H1 (cell line): ENCODE data around the gene RFPL1. TPM values are rescaled to one million over a fixed set of nuclear protein-coding genes. Genes with fewer than 3 reads are reported as not detected.

Experiments used
- CTCF ChIA-PET: fragments of 300-600 bp; sonication (Branson Sonifier 250); formaldehyde crosslinking; loops from one replicate; lab custom pipeline; 2021; ENCODE audit not compliant: partially characterized antibody; lab: Charles Lee
- POLR2A ChIA-PET: fragments of 300-600 bp; sonication (Branson Sonifier 250); formaldehyde crosslinking; loops from one replicate; lab custom pipeline; 2021; ENCODE audit warnings: inconsistent platforms; ENCODE audit not compliant: partially characterized antibody; lab: Charles Lee
- DNase-seq, 2 experiments: peaks; one replicate each; pipeline versions ENCODE4 v3.0.0 to v3.0.0-alpha.2; 2010 to 2022; ENCODE audit warnings: low spot score in 2 of 2, low read depth in 1 of 2, mixed read lengths in 1 of 2
- FAIRE-seq: peaks from 2 replicates; lab custom pipeline; 2011; peaks lifted over from hg19 to GRCh38; lab: Jason Lieb, UNC
- H2AFZ ChIP-seq: 2 replicates; pipeline ENCODE4 v1.8.1; 2012; ENCODE audit warnings: low read length, inconsistent platforms
- H2AK5ac ChIP-seq: 2 replicates; pipeline ENCODE4 v1.6.1; 2013; ENCODE audit warnings: low read depth, low read length
- H2BK120ac ChIP-seq: replicated peaks from 2 replicates; pipeline ENCODE3; 2013; ENCODE audit warnings: low read depth, low read length, inconsistent platforms
- H2BK12ac ChIP-seq: 2 replicates; pipeline ENCODE4 v1.6.1; 2013; ENCODE audit warnings: low read depth, low read length
- H2BK15ac ChIP-seq: 2 replicates; pipeline ENCODE4 v1.6.1; 2013; ENCODE audit warnings: low read length
- H2BK20ac ChIP-seq: 2 replicates; pipeline ENCODE4 v1.6.1; 2013; ENCODE audit warnings: low read length
- H2BK5ac ChIP-seq: 2 replicates; pipeline ENCODE4 v1.6.1; 2013; ENCODE audit warnings: low read depth, low read length
- H3K14ac ChIP-seq: 2 replicates; pipeline ENCODE4 v1.6.1; 2013; ENCODE audit warnings: inconsistent platforms; ENCODE audit not compliant: insufficient read length
- H3K18ac ChIP-seq: 2 replicates; pipeline ENCODE4 v1.6.1; 2013; ENCODE audit warnings: low read length; ENCODE audit errors: extremely low read depth
- H3K23ac ChIP-seq: 2 replicates; pipeline ENCODE4 v1.6.1; 2013; ENCODE audit warnings: inconsistent platforms; ENCODE audit not compliant: insufficient read length
- H3K23me2 ChIP-seq: 2 replicates; pipeline ENCODE4 v1.6.1; 2013; ENCODE audit warnings: low read depth, low read length
- H3K27ac ChIP-seq: 2 replicates; pipeline ENCODE4 v1.6.1; 2011; ENCODE audit warnings: low read depth, low read length, inconsistent platforms
- H3K27me3 ChIP-seq, 4 experiments: replicated peaks in 1 of 4; 1 replicate in 1 of 4; 2 replicates in 3 of 4; pipeline versions ENCODE4 v1.6.1 to v1.8.1; 2011 to 2013; ENCODE audit warnings: low read length in 3 of 4, mild to moderate bottlenecking in 3 of 4, inconsistent platforms in 2 of 4, mixed read lengths in 2 of 4, moderate library complexity in 1 of 4; ENCODE audit not compliant: control insufficient read depth in 3 of 4, insufficient read depth in 3 of 4; ENCODE audit errors: extremely low read depth in 1 of 4
- H3K36me3 ChIP-seq, 4 experiments: 2 replicates each; pipeline versions ENCODE4 v1.6.1 to v1.8.1; 2011 to 2013; ENCODE audit warnings: mild to moderate bottlenecking in 4 of 4, low read length in 3 of 4, moderate library complexity in 2 of 4, control low read depth in 1 of 4, inconsistent platforms in 1 of 4; ENCODE audit not compliant: insufficient read depth in 4 of 4, control insufficient read depth in 2 of 4
- H3K4ac ChIP-seq: replicated peaks from 2 replicates; pipeline ENCODE3; 2013; ENCODE audit warnings: low read length, low read depth, mixed read lengths, inconsistent platforms; ENCODE audit not compliant: insufficient read length
- H3K4me1 ChIP-seq, 4 experiments: replicated peaks in 1 of 4; 1 replicate in 1 of 4; 2 replicates in 3 of 4; pipeline versions ENCODE4 v1.6.1 to v1.8.1; 2011 to 2013; ENCODE audit warnings: low read length in 3 of 4, inconsistent platforms in 2 of 4, mixed read lengths in 1 of 4; ENCODE audit not compliant: insufficient read depth in 4 of 4, control insufficient read depth in 3 of 4
- H3K4me2 ChIP-seq, 2 experiments: 2 replicates each; pipeline versions ENCODE4 v1.6.1 to v1.8.1; 2011 to 2013; ENCODE audit warnings: low read depth in 2 of 2, low read length in 2 of 2, control low read depth in 1 of 2, inconsistent platforms in 1 of 2, mild to moderate bottlenecking in 1 of 2; ENCODE audit not compliant: insufficient read depth in 1 of 2
- H3K4me3 ChIP-seq, 4 experiments: fragments of 200-600, 300-600 bp in 1 of 4; sonication (generic), shearing (Covaris generic), sonication (Bioruptor Twin) in 1 of 4; 2 replicates each; pipeline versions ENCODE4 v1.5.1 to v1.8.1; 2011 to 2016; ENCODE audit warnings: low read length in 4 of 4, low read depth in 3 of 4, control low read depth in 2 of 4, inconsistent platforms in 2 of 4, mild to moderate bottlenecking in 2 of 4, mixed read lengths in 1 of 4, moderate library complexity in 1 of 4; ENCODE audit not compliant: insufficient read depth in 2 of 4; ENCODE audit errors: extremely low read depth in 1 of 4
- H3K56ac ChIP-seq: replicated peaks from 2 replicates; pipeline ENCODE3; 2013; ENCODE audit warnings: low read depth, mild to moderate bottlenecking, mixed read lengths, low read length, inconsistent platforms; ENCODE audit not compliant: insufficient read length
- H3K79me1 ChIP-seq: 2 replicates; pipeline ENCODE4 v1.6.1; 2013; ENCODE audit warnings: low read depth, low read length, control low read depth
- H3K79me2 ChIP-seq, 2 experiments: 2 replicates each; pipeline versions ENCODE4 v1.6.1 to v1.8.1; 2012 to 2013; ENCODE audit warnings: low read length in 2 of 2, mild to moderate bottlenecking in 2 of 2, inconsistent platforms in 1 of 2; ENCODE audit not compliant: insufficient read depth in 2 of 2, control insufficient read depth in 1 of 2
- H3K9ac ChIP-seq, 4 experiments: replicated peaks in 1 of 4; 1 replicate in 1 of 4; 2 replicates in 3 of 4; pipeline versions ENCODE4 v1.6.1 to v1.8.1; 2011 to 2013; ENCODE audit warnings: low read depth in 3 of 4, low read length in 3 of 4, control low read depth in 2 of 4, mild to moderate bottlenecking in 2 of 4, moderate library complexity in 2 of 4, inconsistent platforms in 1 of 4; ENCODE audit errors: extremely low read depth in 1 of 4
- H3K9me3 ChIP-seq, 2 experiments: 2 replicates each; pipeline versions ENCODE4 v1.6.1 to v1.8.1; 2012 to 2013; ENCODE audit warnings: mild to moderate bottlenecking in 2 of 2, moderate library complexity in 2 of 2, control low read depth in 1 of 2, inconsistent platforms in 1 of 2, low read depth in 1 of 2, low read length in 1 of 2, mixed read lengths in 1 of 2; ENCODE audit not compliant: insufficient read depth in 2 of 2
- H4K20me1 ChIP-seq, 2 experiments: replicated peaks in 1 of 2; 2 replicates each; pipeline versions ENCODE3 to v1.8.1; 2011 to 2013; ENCODE audit warnings: inconsistent platforms in 2 of 2, low read length in 2 of 2, mild to moderate bottlenecking in 1 of 2; ENCODE audit not compliant: insufficient read depth in 2 of 2, control insufficient read depth in 1 of 2
- H4K5ac ChIP-seq: 2 replicates; pipeline ENCODE4 v1.6.1; 2013; ENCODE audit warnings: low read length, low read depth, mixed read lengths, inconsistent platforms; ENCODE audit not compliant: insufficient read length
- H4K8ac ChIP-seq: 2 replicates; pipeline ENCODE4 v1.8.0; 2013; ENCODE audit warnings: mild to moderate bottlenecking, moderate library complexity, low read length, inconsistent platforms; ENCODE audit not compliant: insufficient read depth; ENCODE audit errors: extremely low read depth
- H4K91ac ChIP-seq: replicated peaks from 2 replicates; pipeline ENCODE3; 2013; ENCODE audit warnings: low read length, mixed read lengths, inconsistent platforms; ENCODE audit not compliant: insufficient read length
- EP300 ChIP-seq, 2 experiments: IDR thresholded peaks; 1 replicate in 1 of 2; 2 replicates in 1 of 2; pipeline ENCODE4 v1.6.1; 2011 to 2012; ENCODE audit warnings: low read depth in 2 of 2, low read length in 2 of 2, mild to moderate bottlenecking in 2 of 2, borderline replicate concordance in 1 of 2, inconsistent platforms in 1 of 2, moderate library complexity in 1 of 2
- GABPA ChIP-seq: IDR thresholded peaks from 2 replicates; pipeline ENCODE4 v1.6.1; 2011; ENCODE audit warnings: mild to moderate bottlenecking, low read length, moderate library complexity, borderline replicate concordance; ENCODE audit not compliant: insufficient read depth
- RBBP5 ChIP-seq: IDR thresholded peaks from 2 replicates; pipeline ENCODE4 v1.7.1; 2012; ENCODE audit warnings: low read depth, mild to moderate bottlenecking, inconsistent platforms, low read length, moderate library complexity, borderline replicate concordance
- RXRA ChIP-seq: IDR thresholded peaks from 2 replicates; pipeline ENCODE4 v1.6.1; 2011; ENCODE audit warnings: low read depth, mild to moderate bottlenecking, low read length, moderate library complexity; ENCODE audit not compliant: insufficient read depth
- TEAD4 ChIP-seq: IDR thresholded peaks from 2 replicates; pipeline ENCODE4 v1.6.1; 2012; ENCODE audit warnings: low read depth, low read length, inconsistent platforms, mixed read lengths
- WGBS, 2 experiments: shearing (Covaris generic) in 1 of 2; methylation state at CpG; one replicate each; pipeline versions ENCODE4 v1.1.6 to v1.1.7; 2013 to 2015; ENCODE audit warnings: low lambda C conversion rate in 2 of 2, mixed read lengths in 2 of 2, inconsistent platforms in 1 of 2, low coverage in 1 of 2, missing lambda C conversion rate in 1 of 2; ENCODE audit not compliant: insufficient replicate concordance in 2 of 2, insufficient coverage in 1 of 2, insufficient read length in 1 of 2; ENCODE audit errors: extremely low coverage in 1 of 2, missing lambda C conversion rate in 1 of 2; 5-methylcytosine and 5-hydroxymethylcytosine counted together
- polyA plus RNA-seq, 7 experiments: library from polyadenylated mRNA; depleted of rRNA in 3 of 7; stranded (reverse) in 5 of 7; unstranded in 2 of 7; fragments of >200 nt in 5 of 7; fragments of 200-250 nt in 2 of 7; gene quantifications; 1 replicate in 5 of 7; 2 replicates in 1 of 7; 4 replicates in 1 of 7; pipeline versions ENCODE4 v1.2.1 to v1.2.3, GENCODE V29; 2011 to 2013; ENCODE audit warnings: missing spikeins in 2 of 7, mixed read lengths in 2 of 7
- total RNA-seq: library from RNA; stranded (reverse); fragmentation: NEBNext Ultra II Directional; extraction: Animal tissue kit (Norgen Biotek cat#: 25700); gene quantifications from 2 replicates; pipeline ENCODE4 v1.2.1, GENCODE V29; 2021

RFPL1 gene
- total and polyA plus RNA-seq, 2 of the 8 experiments (the other 6 are each of a cell fraction or from before 2014, with no cell fraction given) = not detected

DNA sequence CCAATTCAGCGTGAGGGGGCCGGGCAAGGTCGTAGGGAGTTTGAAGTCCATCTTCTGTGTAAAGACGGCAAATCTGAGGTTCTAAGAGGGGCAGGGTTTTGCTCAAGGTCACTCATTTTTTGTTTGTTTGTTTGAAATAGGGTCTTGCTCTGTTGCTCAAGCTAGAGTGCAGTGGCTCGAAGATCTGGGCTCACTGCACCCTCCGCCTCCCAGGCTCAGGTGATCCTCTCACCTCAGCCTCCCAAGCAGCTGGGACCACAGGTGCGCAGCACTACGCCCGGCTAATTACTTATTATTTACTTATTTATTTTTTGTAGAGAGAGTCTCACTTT is 49.7 kb upstream of the RFPL1 start:
- Histone ChIP-seq H3K36me3 (peaks cover 0 to 6% (median 0%) of the 10 kb centered on the region in 4 experiments; a peak in 1 of 8 replicates), H3K79me2 (peaks cover 0 to 30% of the 10 kb centered on the region in 2 experiments; a peak in 2 of 4 replicates), H3K4ac (no peak overlapping the region), H2BK120ac (no peak overlapping the region), H3K27me3 (no peaks in the 10 kb centered on the region), H2BK20ac (0 out of 2 replicates have a peak overlapping the region, but pooled peaks have one; percentile 72), H3K4me1 (peaks cover 2 to 5% (median 2%) of the 10 kb centered on the region in 4 experiments; a peak in 4 of 7 replicates), H3K4me2 (peak overlapping the region; percentile 72 to 86), H2AFZ (peak overlapping the region; percentile 84; the same call in 1 of the 2 replicates), H3K9me3 (no peaks in the 10 kb centered on the region), H3K23ac (no peak overlapping the region), H4K91ac (no peak overlapping the region), H3K18ac (0 out of 2 replicates have a peak overlapping the region, but pooled peaks have one; percentile 32), H3K4me3 (peak overlapping the region in 3 of 4 experiments; percentile 15 to 82 (median 19); a peak in 4 of 8 replicates), H3K9ac (no peak overlapping the region), H2AK5ac (no peak overlapping the region), H4K20me1 (peaks cover 0 to 13% of the 10 kb centered on the region in 2 experiments), H4K8ac (no peak overlapping the region), H3K56ac (no peak overlapping the region), H2BK15ac (no peak overlapping the region), H3K23me2 (peaks cover 6% of the 10 kb centered on the region; the same call in 1 of the 2 replicates), H2BK12ac (no peak overlapping the region), H2BK5ac (no peak overlapping the region), H3K27ac (no peak overlapping the region), H3K14ac (no peak overlapping the region), H3K79me1 (peaks cover 8% of the 10 kb centered on the region; the same call in 1 of the 2 replicates), H4K5ac (no peak overlapping the region)
- TF ChIP-seq RBBP5 (no peak), RXRA (no peak), TEAD4 (no peak), GABPA (no peak), EP300 (IDR thresholded peaks at IDR 0.05; ENCODE audit: borderline replicate concordance in 1 of 2, low read depth in 2 of 2, low read length in 2 of 2) (no peak)
- DNase-seq (no peak), FAIRE-seq (no peak)
- WGBS, 2 experiments = 54% methylated on average over 9 of the region's 9 CpGs; no CpG with 5 or more reads in 1 of the 2 experiments
- CTCF ChIA-PET = interaction anchor here (0.6 to 1.7 kb wide), 4 partner anchors 24 to 103 kb away, joined by 3 to 4 read pairs (median 3); no protein-coding TSS in a partner anchor
- POLR2A ChIA-PET = interaction anchor here (0.5 to 1.2 kb wide), 5 partner anchors 9 to 178 kb away, joined by 3 to 5 read pairs (median 3); partner anchors contain the start of gene THOC5
